ENCODE data around the gene ITGB1. TPM values are rescaled to one million over a fixed set of nuclear protein-coding genes. Genes with fewer than 3 reads are reported as not detected.

The ITGB1 gene
- total and polyA plus RNA-seq, 9 of the 15 experiments (the other 6 are each of a cell fraction or from before 2014, with no cell fraction given) = 40.2 to 194 (median 155) TPM

GRCh38 chr10:32954545-32955298, 3.3 kb downstream of the ITGB1 start:
- Histone ChIP-seq H3K4me2 (ENCODE audit: insufficient read depth, low read length) (peak overlapping the region; percentile 77), H3K9ac (ENCODE audit: insufficient read depth in 1 of 2, low read depth in 2 of 2, low read length in 2 of 2) (peak overlapping the region in 1 of 2 experiments; percentile 96; a peak in 3 of 4 replicates), H3K36me3 (ENCODE audit: control insufficient read depth, insufficient read depth, low read length) (peaks cover 15% of the 10 kb centered on the region; the same call in 2 of the 3 replicates), H3K9me3 (replicated peaks; ENCODE audit: control insufficient read depth, insufficient read depth, low read depth, low read length) (no peaks in the 10 kb centered on the region), H3K4me3 (peak overlapping the region; percentile 81), H3K9me1 (ENCODE audit: control insufficient read depth, insufficient read depth, low read length) (no peaks in the 10 kb centered on the region), H3K27ac (ENCODE audit: extremely low read depth, low read depth, low read length) (peak overlapping the region; percentile 32), H4K20me1 (replicated peaks; ENCODE audit: control insufficient read depth, insufficient read depth, low read length) (peaks cover 26% of the 10 kb centered on the region), H2AFZ (ENCODE audit: low read depth, low read length) (no peak overlapping the region), H3K4me1 (replicated peaks in 1 of 2; ENCODE audit: control insufficient read depth in 2 of 2, insufficient read depth in 2 of 2, low read length in 2 of 2) (peaks cover 10 to 38% of the 10 kb centered on the region in 2 experiments; a peak in 4 of 5 replicates), H3K79me2 (ENCODE audit: control insufficient read depth, insufficient read depth, low read length) (peaks cover 95% of the 10 kb centered on the region), H3K27me3 (ENCODE audit: control insufficient read depth in 2 of 2, insufficient read depth in 2 of 2, low read length in 2 of 2) (no peaks in the 10 kb centered on the region)
- in situ Hi-C loops (cut with MboI) = no loop called here
- intact Hi-C loops (cut with micrococcal nuclease) = loop anchor here (5.0 to 10.0 kb wide), 2 partner anchors 32 to 580 kb away; no protein-coding TSS in a partner anchor
- no TSS peak for BruUV-seq (replicated peaks)
- ATAC-seq (peak; percentile 0; the same call in 2 of the 3 replicates), DNase-seq (ENCODE audit: extremely low read depth in 1 of 4, low spot score in 3 of 4) (no peak), FAIRE-seq (no peak)
- ChIA-PET POLR2A (interaction anchor here (0.7 to 2.6 kb wide), 9 partner anchors 11 to 51 kb away, joined by 3 to 16 read pairs (median 4); no protein-coding TSS in a partner anchor), CTCF (ENCODE audit: low intra/inter-chr PET ratio) (no interaction called here)
- WGBS (ENCODE audit: insufficient coverage, low coverage, missing lambda C conversion rate) = 4% methylated on average over 8 of the region's 8 CpGs
- TF ChIP-seq MECOM (CRISPR knock-in tag; IDR thresholded peaks at IDR 0.05) = no peak
- TF ChIP-seq RUNX1 (IDR thresholded peaks at IDR 0.05; ENCODE audit: low read depth) = no peak
- no peak for TF ChIP-seq MGA (IDR thresholded peaks at IDR 0.05)
- no peak for TF ChIP-seq YBX1 (IDR thresholded peaks at IDR 0.05)
- no peak for TF ChIP-seq GTF2B (IDR thresholded peaks at IDR 0.05; ENCODE audit: extremely low read depth, insufficient read length)
- TF ChIP-seq RBFOX2 (IDR thresholded peaks at IDR 0.05; ENCODE audit: low read depth, low read length) = peak; percentile 45; the same call in 1 of the 2 replicates
- no peak for TF ChIP-seq CXXC5 (CRISPR knock-in tag; IDR thresholded peaks at IDR 0.05)
